ENCODE results near the gene MT3.

MT3 gene

DNA sequence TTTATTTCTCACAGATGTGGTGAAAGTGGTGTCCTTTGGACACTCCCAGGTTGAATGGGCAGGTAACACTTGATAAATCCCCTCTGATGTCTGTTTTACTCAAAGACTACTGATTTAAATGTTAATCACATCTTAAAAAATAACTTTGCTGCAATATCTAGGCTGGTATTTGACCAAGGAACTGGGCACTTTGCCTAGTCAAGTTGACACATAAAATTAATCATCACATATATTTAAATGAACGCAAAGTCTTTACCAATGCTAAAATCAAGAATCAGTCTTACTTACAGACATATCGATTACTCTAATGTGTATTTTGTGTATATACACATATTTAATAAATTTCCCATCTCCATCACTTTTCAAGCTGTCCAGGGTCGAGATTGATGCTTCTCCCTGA is 26.0 kb downstream of the MT3 start:
- H3K4me2 ChIP-seq (ENCODE audit: low read length) = no peak overlapping the region
- H3K27ac ChIP-seq (ENCODE audit: low read depth, low read length) = no peak overlapping the region
- H3F3A ChIP-seq (ENCODE audit: control insufficient read depth, insufficient read depth) = no peaks in the 10 kb centered on the region
- TF ChIP-seq EZH2phosphoT487 (IDR thresholded peaks at IDR 0.05; ENCODE audit: borderline replicate concordance, low read length) = no peak
- TF ChIP-seq, protein P1, sequence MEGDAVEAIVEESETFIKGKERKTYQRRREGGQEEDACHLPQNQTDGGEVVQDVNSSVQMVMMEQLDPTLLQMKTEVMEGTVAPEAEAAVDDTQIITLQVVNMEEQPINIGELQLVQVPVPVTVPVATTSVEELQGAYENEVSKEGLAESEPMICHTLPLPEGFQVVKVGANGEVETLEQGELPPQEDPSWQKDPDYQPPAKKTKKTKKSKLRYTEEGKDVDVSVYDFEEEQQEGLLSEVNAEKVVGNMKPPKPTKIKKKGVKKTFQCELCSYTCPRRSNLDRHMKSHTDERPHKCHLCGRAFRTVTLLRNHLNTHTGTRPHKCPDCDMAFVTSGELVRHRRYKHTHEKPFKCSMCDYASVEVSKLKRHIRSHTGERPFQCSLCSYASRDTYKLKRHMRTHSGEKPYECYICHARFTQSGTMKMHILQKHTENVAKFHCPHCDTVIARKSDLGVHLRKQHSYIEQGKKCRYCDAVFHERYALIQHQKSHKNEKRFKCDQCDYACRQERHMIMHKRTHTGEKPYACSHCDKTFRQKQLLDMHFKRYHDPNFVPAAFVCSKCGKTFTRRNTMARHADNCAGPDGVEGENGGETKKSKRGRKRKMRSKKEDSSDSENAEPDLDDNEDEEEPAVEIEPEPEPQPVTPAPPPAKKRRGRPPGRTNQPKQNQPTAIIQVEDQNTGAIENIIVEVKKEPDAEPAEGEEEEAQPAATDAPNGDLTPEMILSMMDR (IDR thresholded peaks at IDR 0.05; ENCODE audit: low read depth, low read length, poor library complexity, severe bottlenecking) = no peak
- H3K36me3 ChIP-seq (ENCODE audit: control insufficient read depth, low read length) = no peaks in the 10 kb centered on the region
- peaks cover 22% of the 10 kb centered on the region; the same call in 1 of the 2 replicates for H3K27me3 ChIP-seq (ENCODE audit: control insufficient read depth, low read length)
- no peaks in the 10 kb centered on the region for H3K9me3 ChIP-seq (ENCODE audit: control insufficient read depth, insufficient read depth, low read length)
- H3K4me1 ChIP-seq (ENCODE audit: control insufficient read depth, low read length) = peaks cover 7% of the 10 kb centered on the region
- no peak overlapping the region for H3K4me3 ChIP-seq (ENCODE audit: low read length)
- no peaks in the 10 kb centered on the region for H3K79me2 ChIP-seq (ENCODE audit: control insufficient read depth, low read length)
- no peaks in the 10 kb centered on the region for H3K9me2 ChIP-seq (replicated peaks; ENCODE audit: control insufficient read depth, low read length)
- no peaks in the 10 kb centered on the region for H4K20me1 ChIP-seq (ENCODE audit: control insufficient read depth, insufficient read depth, low read depth, low read length)

DNA sequence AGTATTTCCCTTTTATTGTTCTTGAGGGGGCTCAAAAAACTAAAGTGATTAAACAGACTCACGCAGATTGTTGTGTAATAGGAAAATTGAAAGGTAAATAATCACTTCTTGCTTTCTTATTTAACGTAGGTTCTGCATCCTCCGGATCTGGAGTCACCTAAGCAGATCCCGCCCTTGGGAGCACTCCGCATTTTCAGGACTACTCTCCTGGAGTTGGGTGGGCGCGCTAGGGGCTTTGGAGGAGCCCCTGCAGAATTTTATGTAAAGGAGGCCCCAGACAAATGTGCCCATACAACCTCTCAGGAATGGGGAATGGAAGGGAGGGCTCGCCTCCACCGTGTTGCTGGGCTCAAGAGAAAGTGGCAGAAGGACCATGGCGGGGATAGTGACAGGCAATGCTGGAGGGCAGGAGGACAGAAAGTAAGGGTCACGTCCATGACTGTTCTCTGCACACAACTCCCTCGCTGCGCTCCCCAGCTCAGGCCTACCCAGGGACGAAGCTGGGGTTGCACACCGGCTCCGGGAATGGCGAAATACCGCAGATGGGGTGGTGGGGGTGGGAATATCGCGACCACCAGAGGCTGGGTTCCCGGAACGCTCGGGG is 27.4 kb downstream of the MT3 start:
- no peaks in the 10 kb centered on the region for H4K20me1 ChIP-seq (ENCODE audit: control insufficient read depth, insufficient read depth, low read depth, low read length)
- H3K79me2 ChIP-seq (ENCODE audit: control insufficient read depth, low read length) = no peaks in the 10 kb centered on the region
- no peak overlapping the region for H3K4me3 ChIP-seq (ENCODE audit: low read length)
- no peak overlapping the region for H3K4me2 ChIP-seq (ENCODE audit: low read length)
- H3K27ac ChIP-seq (ENCODE audit: low read depth, low read length) = no peak overlapping the region
- no peaks in the 10 kb centered on the region for H3K4me1 ChIP-seq (ENCODE audit: control insufficient read depth, low read length)
- H3K9me3 ChIP-seq (ENCODE audit: control insufficient read depth, insufficient read depth, low read length) = no peaks in the 10 kb centered on the region
- peaks cover 22% of the 10 kb centered on the region; the same call in 1 of the 2 replicates for H3K27me3 ChIP-seq (ENCODE audit: control insufficient read depth, low read length)
- TF ChIP-seq, protein P1 (IDR thresholded peaks at IDR 0.05; ENCODE audit: low read depth, low read length, poor library complexity, severe bottlenecking) = no peak
- TF ChIP-seq EZH2phosphoT487 (IDR thresholded peaks at IDR 0.05; ENCODE audit: borderline replicate concordance, low read length) = no peak
- H3K36me3 ChIP-seq (ENCODE audit: control insufficient read depth, low read length) = no peaks in the 10 kb centered on the region
- H3F3A ChIP-seq (ENCODE audit: control insufficient read depth, insufficient read depth) = no peaks in the 10 kb centered on the region
- H3K9me2 ChIP-seq (replicated peaks; ENCODE audit: control insufficient read depth, low read length) = no peaks in the 10 kb centered on the region

DNA sequence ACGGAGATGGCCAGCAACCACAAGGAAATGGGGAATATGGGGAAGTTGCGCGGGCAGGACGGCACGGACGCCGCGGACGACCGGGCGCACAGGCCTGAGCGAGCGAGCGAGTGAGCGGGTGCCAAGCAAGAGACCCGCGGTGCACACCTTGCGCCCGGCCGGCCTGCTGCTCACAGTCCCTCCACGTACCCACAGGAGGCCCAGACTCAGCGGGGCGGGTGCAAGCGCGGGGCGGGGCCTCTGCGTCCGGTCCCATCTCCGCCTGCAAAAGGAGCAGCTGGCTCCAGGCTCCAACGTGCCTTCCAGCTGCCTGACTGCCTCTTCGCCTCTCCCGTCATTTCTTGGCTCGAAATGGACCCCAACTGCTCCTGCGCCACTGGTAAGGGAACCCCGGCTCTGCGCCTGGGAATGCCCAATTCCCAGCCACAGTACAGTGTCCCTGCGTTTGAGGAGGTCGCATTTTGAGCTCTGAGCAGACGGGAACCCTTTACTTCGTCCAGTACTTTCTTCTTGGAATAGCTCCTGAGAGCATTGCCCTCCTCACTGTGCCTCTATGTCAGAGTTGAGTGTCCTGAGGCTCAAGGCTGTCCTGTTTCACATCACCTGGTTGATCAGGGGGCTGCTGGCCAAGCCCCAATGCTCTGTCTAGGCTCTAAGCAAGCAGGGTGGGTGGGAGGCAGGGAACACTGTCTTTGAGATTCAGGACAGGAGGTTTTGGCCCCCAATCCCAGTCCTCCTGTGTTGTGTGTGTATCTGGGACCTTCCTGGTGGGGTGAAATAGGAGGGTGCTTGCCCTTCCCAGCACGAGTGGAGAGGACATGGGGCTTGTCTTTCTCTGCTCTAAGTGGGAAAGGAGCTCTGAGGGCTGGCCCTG is 28.1 kb downstream of the MT3 start:
- Histone ChIP-seq H3K79me2 (ENCODE audit: control insufficient read depth, low read length) (no peaks in the 10 kb centered on the region), H3K9me3 (ENCODE audit: control insufficient read depth, insufficient read depth, low read length) (no peaks in the 10 kb centered on the region), H3F3A (ENCODE audit: control insufficient read depth, insufficient read depth) (no peaks in the 10 kb centered on the region), H3K4me3 (ENCODE audit: low read length) (no peak overlapping the region), H3K27ac (ENCODE audit: low read depth, low read length) (no peak overlapping the region), H4K20me1 (ENCODE audit: control insufficient read depth, insufficient read depth, low read depth, low read length) (no peaks in the 10 kb centered on the region), H3K4me1 (ENCODE audit: control insufficient read depth, low read length) (no peaks in the 10 kb centered on the region), H3K9me2 (replicated peaks; ENCODE audit: control insufficient read depth, low read length) (no peaks in the 10 kb centered on the region), H3K4me2 (ENCODE audit: low read length) (no peak overlapping the region), H3K36me3 (ENCODE audit: control insufficient read depth, low read length) (no peaks in the 10 kb centered on the region), H3K27me3 (ENCODE audit: control insufficient read depth, low read length) (peaks cover 22% of the 10 kb centered on the region; the same call in 1 of the 2 replicates)
- no peak for TF ChIP-seq EZH2phosphoT487 (IDR thresholded peaks at IDR 0.05; ENCODE audit: borderline replicate concordance, low read length)
- TF ChIP-seq, protein P1 (IDR thresholded peaks at IDR 0.05; ENCODE audit: low read depth, low read length, poor library complexity, severe bottlenecking) = no peak

Measured in DOHH2 (cell line).